Adrenal gland (tissue), 12 donors: ENCODE data around the gene POMT1. TPM values are rescaled to one million over a fixed set of nuclear protein-coding genes. Genes with fewer than 3 reads are reported as not detected.

Experiments used
- DNase-seq, 7 donors: peaks; one replicate each; pipeline ENCODE4 v3.0.0-alpha.2; 2019 to 2020
- H3K27ac ChIP-seq, 5 donors: fragments of 200-600 bp; sonication (generic) in 4 of 5; 1 replicate in 3 of 5; 2 replicates in 2 of 5; pipeline versions ENCODE4 v1.5.1 to v1.8.0; 2016 to 2020; ENCODE audit warnings: mild to moderate bottlenecking in 1 of 5
- H3K27me3 ChIP-seq: fragments of 200-600 bp; 2 replicates; pipeline ENCODE4 v1.8.0; 2021
- H3K36me3 ChIP-seq, 2 donors: fragments of 200-600 bp; replicated peaks in 1 of 2; 1 replicate in 1 of 2; 2 replicates in 1 of 2; pipeline versions ENCODE4 v1.5.1 to v1.8.0; 2018 to 2022
- H3K4me1 ChIP-seq, 2 donors: fragments of 200-600 bp; replicated peaks in 1 of 2; 1 replicate in 1 of 2; 2 replicates in 1 of 2; pipeline versions ENCODE4 v1.5.1 to v1.8.0; 2018 to 2021
- H3K4me3 ChIP-seq, 4 donors: fragments of 200-600 bp; sonication (generic) in 3 of 4; one replicate each; pipeline ENCODE4 v1.5.1; 2016 to 2018
- H3K9me3 ChIP-seq, 3 donors: fragments of 200-600 bp; sonication (generic) in 1 of 3; replicated peaks in 1 of 3; 1 replicate in 2 of 3; 2 replicates in 1 of 3; pipeline versions ENCODE4 v1.5.1 to v1.8.0; 2016 to 2021
- CTCF ChIP-seq, 6 experiments: fragments of 450-650 bp in 4 of 6; fragments of 200-600 bp in 2 of 6; sonication (generic) in 1 of 6; IDR thresholded peaks; 1 replicate in 5 of 6; 2 replicates in 1 of 6; pipeline versions ENCODE4 v1.5.1 to v1.8.0; 2016 to 2021; ENCODE audit warnings: antibody characterized with exemption in 6 of 6, mild to moderate bottlenecking in 2 of 6, moderate library complexity in 1 of 6
- POLR2A ChIP-seq, 2 donors: fragments of 450-650 bp; IDR thresholded peaks; one replicate each; pipeline ENCODE4 v1.6.1; 2017; ENCODE audit warnings: antibody characterized with exemption in 2 of 2, mild to moderate bottlenecking in 2 of 2, moderate library complexity in 1 of 2
- WGBS, 4 donors: extraction: QIAGEN DNeasy Blood & Tissue Kit in 2 of 4; methylation state at CpG; one replicate each; pipeline versions ENCODE4 v1.1.5 to v1.1.7; 2013 to 2017; 5-methylcytosine and 5-hydroxymethylcytosine counted together
- intact Hi-C, 2 donors: fragments of 100-400 bp; cut with DNase I; formaldehyde crosslinking; loops; one replicate each; pipeline versions ENCODE4 v1.14.1 to v1.15.0; 2022 to 2023
- polyA plus RNA-seq, 3 donors: library from polyadenylated mRNA; stranded (reverse); fragments of 200-250 nt in 2 of 3; fragments of 350-450 nt in 1 of 3; fragmentation: Illumina TruSeq in 1 of 3; extraction: RNeasy Lipid Tissue Mini Kit (QIAGEN cat#74804) in 1 of 3; gene quantifications; one replicate each; pipeline ENCODE4 v1.2.3, GENCODE V29; 2013 to 2014
- total RNA-seq, 9 donors: library from RNA; depleted of rRNA in 4 of 9; stranded (reverse); fragments of >200 nt in 4 of 9; fragments of 120-200 nt in 1 of 9; fragmentation: NEBNext Ultra II Directional in 1 of 9; extraction: Animal tissue kit (Norgen Biotek cat#: 25700) in 1 of 9; gene quantifications; one replicate each; pipeline versions ENCODE4 v1.1.0 to v1.2.4, GENCODE V29; 2013 to 2023
- donor health status: healthy with polysubstance abuse.
- donor health status: Bipolar disorder and iron deficiency.
- donor health status: DM: yes; HTN: yes; CAD: no.
- donor health status: DM: no; HTN: no; CAD: no.
- donor health status: DM: no; HTN: no; CAD: no.
- donor health status: DM: yes; HTN: yes; CAD: no.

The POMT1 gene
- total and polyA plus RNA-seq, 12 donors: 10.1 to 60.9 (median 33.0) TPM

- Histone ChIP-seq H3K36me3 (peaks cover 0 to 98% of the 10 kb centered on the region in 2 donors), H3K4me1 (no peaks in the 10 kb centered on the region)
- intact Hi-C loops: loop anchor here in 1 of 2 donors (5.0 to 10.0 kb wide), 2 partner anchors 82 to 125 kb away; partner anchors contain the start of gene PRRC2B
Measured at GRCh38 chr9:131476777-131477345, 25.9 kb upstream of the POMT1 start.

GRCh38 chr9:131477367-131477766, 25.4 kb upstream of the POMT1 start:
- Histone ChIP-seq H3K4me1 (no peaks in the 10 kb centered on the region), H3K36me3 (peaks cover 0 to 100% of the 10 kb centered on the region in 2 donors), H3K27ac (peak overlapping the region in 1 of 5 donors; percentile 34), H3K4me3 (no peak overlapping the region), H3K9me3 (no peaks in the 10 kb centered on the region), H3K27me3 (no peaks in the 10 kb centered on the region)
- intact Hi-C loops: loop anchor here in 1 of 2 donors (5.0 to 10.0 kb wide), 2 partner anchors 83 to 125 kb away; partner anchors contain the start of gene PRRC2B
- WGBS, 4 donors: 70 to 81% (median 76%) methylated on average over 7 to 11 of the region's 11 CpGs
- no peak for TF ChIP-seq CTCF (IDR thresholded peaks at IDR 0.05)
- TF ChIP-seq POLR2A (IDR thresholded peaks at IDR 0.05): no peak
- DNase-seq: no peak

More at GRCh38 chr9:131476777-131477345, 25.9 kb upstream of the POMT1 start:
- Histone ChIP-seq H3K4me3 (no peak overlapping the region), H3K27ac (peak overlapping the region in 1 of 5 donors; percentile 34), H3K9me3 (no peaks in the 10 kb centered on the region), H3K27me3 (no peaks in the 10 kb centered on the region)
- no peak for DNase-seq
- 81 to 87% (median 84%) methylated on average over 3 to 18 of the region's 18 CpGs for WGBS, 4 donors
- TF ChIP-seq CTCF (IDR thresholded peaks at IDR 0.05) (no peak), POLR2A (IDR thresholded peaks at IDR 0.05) (no peak)

GRCh38 chr9:131477816-131478419, 24.8 kb upstream of the POMT1 start:
- DNase-seq: no peak
- Histone ChIP-seq H3K27ac (peak overlapping the region in 1 of 5 donors; percentile 34), H3K9me3 (no peaks in the 10 kb centered on the region), H3K4me1 (no peaks in the 10 kb centered on the region), H3K36me3 (peaks cover 0 to 100% of the 10 kb centered on the region in 2 donors), H3K4me3 (no peak overlapping the region), H3K27me3 (no peaks in the 10 kb centered on the region)
- no peak for TF ChIP-seq CTCF (IDR thresholded peaks at IDR 0.05)
- TF ChIP-seq POLR2A (IDR thresholded peaks at IDR 0.05): no peak
- intact Hi-C loops: loop anchor here in 1 of 2 donors (5.0 to 10.0 kb wide), 2 partner anchors 83 to 126 kb away; partner anchors contain the start of gene PRRC2B
- 70 to 81% (median 78%) methylated on average over 19 of the region's 19 CpGs for WGBS, 4 donors

GRCh38 chr9:131478421-131478868, 24.3 kb upstream of the POMT1 start:
- peaks cover 0 to 100% of the 10 kb centered on the region in 2 donors for H3K36me3 ChIP-seq
- no peaks in the 10 kb centered on the region for H3K4me1 ChIP-seq
- no peak overlapping the region for H3K27ac ChIP-seq
- no peak overlapping the region for H3K4me3 ChIP-seq
- no peak for TF ChIP-seq POLR2A (IDR thresholded peaks at IDR 0.05)
- TF ChIP-seq CTCF (IDR thresholded peaks at IDR 0.05): peak; percentile 15 to 53 (median 42)
- H3K9me3 ChIP-seq: no peaks in the 10 kb centered on the region
- no peaks in the 10 kb centered on the region for H3K27me3 ChIP-seq
- WGBS, 4 donors: 44 to 56% (median 51%) methylated on average over 12 of the region's 12 CpGs
- peak in 6 of 7 donors; percentile 51 to 69 (median 57) for DNase-seq
- intact Hi-C loops: loop anchor here in 1 of 2 donors (5.0 to 10.0 kb wide), 2 partner anchors 84 to 126 kb away; partner anchors contain the start of gene PRRC2B
